ENCODE results near the gene SERBP1. TPM values are rescaled to one million over a fixed set of nuclear protein-coding genes. Genes with fewer than 3 reads are reported as not detected.
"Not testable (repeated sequence)": the region's sequence is repeated elsewhere in the genome, so short reads cannot be mapped to it uniquely, and the experiment has no call there.

SERBP1 gene
- polyA plus RNA-seq, 6 donors from 2014 or later = 93.7 to 147 (median 125) TPM

DNA sequence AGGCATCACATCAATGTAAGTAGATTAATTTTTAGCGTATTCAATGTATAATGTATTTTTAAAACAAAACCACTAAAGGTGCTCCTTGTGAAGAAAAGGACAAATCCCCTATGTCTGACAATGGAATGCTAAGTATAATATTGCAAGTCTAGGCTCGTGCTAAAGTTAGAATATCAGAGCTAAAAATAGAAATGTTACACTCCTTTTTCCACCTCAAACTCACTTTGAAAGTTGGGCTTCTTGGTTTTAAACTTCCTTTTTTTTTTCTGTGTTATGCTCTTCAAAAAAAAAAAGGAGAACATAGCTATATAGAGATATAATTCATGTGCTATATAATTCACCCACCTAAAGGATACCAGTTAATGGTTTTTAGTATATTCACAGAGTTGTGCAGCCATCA is 3.6 kb upstream of the SERBP1 start:
- Mint-ChIP-seq H3K4me1 (peaks cover 19 to 35% (median 32%) of the 10 kb centered on the region in 3 donors), H3K27ac (peak overlapping the region; percentile 15 to 88 (median 51)), H3K9me3 (no peaks in the 10 kb centered on the region), H3K36me3 (peaks cover 2 to 7% of the 10 kb centered on the region in 2 donors), H3K4me3 (peak overlapping the region in 2 of 8 donors; percentile 45 to 70), H3K27me3 (no peaks in the 10 kb centered on the region)
- ATAC-seq (ENCODE audit: low read depth in 2 of 2) (no peak), DNase-seq (peak; percentile 24)

GRCh38 chr1:67432745-67433144 is 2.5 kb upstream of the SERBP1 start:
- H3K27me3 Mint-ChIP-seq = no peaks in the 10 kb centered on the region
- ATAC-seq (ENCODE audit: low read depth in 2 of 2) = no peak
- no peak for DNase-seq
- H3K27ac Mint-ChIP-seq = no peak overlapping the region
- H3K4me3 Mint-ChIP-seq = peak overlapping the region in 2 of 8 donors; percentile 70 to 80
- H3K4me1 Mint-ChIP-seq = peaks cover 19 to 46% (median 37%) of the 10 kb centered on the region in 3 donors
- H3K36me3 Mint-ChIP-seq = peaks cover 3 to 7% of the 10 kb centered on the region in 2 donors
- H3K9me3 Mint-ChIP-seq = no peaks in the 10 kb centered on the region

GRCh38 chr1:67431869-67432578 is 1.8 kb upstream of the SERBP1 start:
- H3K4me1 Mint-ChIP-seq = peaks cover 24 to 54% (median 43%) of the 10 kb centered on the region in 3 donors
- no peaks in the 10 kb centered on the region for H3K27me3 Mint-ChIP-seq
- peaks cover 3 to 7% of the 10 kb centered on the region in 2 donors for H3K36me3 Mint-ChIP-seq
- DNase-seq (no peak), ATAC-seq (ENCODE audit: low read depth in 2 of 2) (no peak)
- H3K4me3 Mint-ChIP-seq = peak overlapping the region; percentile 35 to 99 (median 87)
- no peaks in the 10 kb centered on the region for H3K9me3 Mint-ChIP-seq
- H3K27ac Mint-ChIP-seq = peak overlapping the region; percentile 22 to 88 (median 74)

DNA sequence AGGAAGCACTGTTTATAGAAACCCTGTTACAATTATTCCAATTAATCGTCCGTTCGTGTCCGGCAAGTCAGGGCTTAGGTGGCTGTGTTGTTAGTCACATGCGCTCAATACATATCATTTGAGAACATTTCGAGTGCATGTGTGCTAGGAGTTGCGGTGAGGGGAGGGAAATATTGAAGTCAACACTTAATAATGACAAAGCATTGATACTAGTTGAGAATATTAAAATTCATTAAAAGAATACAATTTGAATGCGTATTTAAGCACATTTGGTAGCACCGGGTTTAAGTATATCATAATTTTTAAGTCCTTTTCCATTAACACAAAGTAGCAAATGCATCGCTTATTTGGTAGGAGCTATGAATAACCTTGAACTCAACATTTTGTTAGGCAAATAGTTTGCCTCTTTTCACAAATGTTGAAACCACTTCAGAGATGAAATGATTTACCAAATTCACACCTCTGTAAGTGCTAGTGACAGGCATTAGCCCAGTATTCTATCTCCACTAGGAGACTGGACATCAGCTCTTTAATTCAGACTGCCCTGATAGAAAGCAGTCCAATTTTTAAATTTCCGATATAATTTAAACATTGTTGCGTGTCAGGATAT is 1.1 kb upstream of the SERBP1 start:
- Mint-ChIP-seq H3K27me3 (no peaks in the 10 kb centered on the region), H3K4me1 (peaks cover 27 to 60% (median 47%) of the 10 kb centered on the region in 3 donors), H3K4me3 (peak overlapping the region; percentile 94 to 99 (median 99)), H3K9me3 (no peaks in the 10 kb centered on the region), H3K27ac (peak overlapping the region; percentile 98 to 100 (median 100)), H3K36me3 (peaks cover 3 to 7% of the 10 kb centered on the region in 2 donors)
- no peak for ATAC-seq (ENCODE audit: low read depth in 2 of 2)
- DNase-seq = no peak

DNA sequence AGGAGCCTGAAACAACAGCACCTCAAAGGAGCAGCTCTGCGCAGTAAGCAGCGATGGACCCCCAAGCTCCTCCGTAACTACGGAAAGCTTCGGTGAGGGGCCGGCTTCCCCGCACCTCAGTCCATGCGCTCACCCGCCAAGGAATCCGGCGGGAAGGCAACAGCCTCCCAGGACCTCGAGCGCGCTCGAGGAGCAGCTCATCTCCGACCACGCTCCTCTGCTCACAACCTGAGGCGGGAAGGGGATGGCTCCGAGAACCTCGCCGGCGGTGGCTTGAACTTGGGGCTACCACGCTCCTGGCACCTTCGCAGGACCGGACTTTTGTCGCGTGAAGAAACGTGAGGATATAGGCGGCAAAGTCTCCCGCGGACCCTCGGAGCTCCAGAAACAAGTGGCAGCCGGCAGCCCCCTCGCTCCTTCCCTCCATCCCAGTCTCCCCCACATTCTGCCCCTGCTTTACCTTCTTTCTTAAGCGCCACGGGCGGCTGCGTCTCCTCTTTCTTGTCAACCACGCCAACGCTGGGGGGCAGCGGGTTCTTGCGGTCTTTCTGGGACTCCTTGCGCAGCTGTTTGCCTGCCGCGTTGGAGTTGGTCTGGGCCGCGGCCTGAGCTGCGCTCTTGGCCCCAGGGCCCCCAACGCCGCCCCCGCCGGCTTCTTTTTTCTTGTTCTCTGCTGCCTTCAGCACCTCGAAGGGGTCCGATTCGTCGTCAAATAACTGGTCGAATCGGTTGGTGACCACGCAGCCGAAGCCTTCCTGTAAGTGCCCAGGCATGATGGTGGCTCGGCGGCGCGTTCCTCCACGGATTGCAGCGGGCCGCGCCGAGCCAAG is 459 bp downstream of the SERBP1 start:
- Mint-ChIP-seq H3K4me3 (peak overlapping the region; percentile 94 to 99 (median 99)), H3K4me1 (peaks cover 32 to 70% (median 60%) of the 10 kb centered on the region in 3 donors), H3K36me3 (peaks cover 7 to 8% of the 10 kb centered on the region in 2 donors), H3K27me3 (no peaks in the 10 kb centered on the region), H3K9me3 (no peaks in the 10 kb centered on the region), H3K27ac (peak overlapping the region; percentile 98 to 100 (median 100))
- ATAC-seq (ENCODE audit: low read depth in 2 of 2) = peak; percentile 8 to 9
- DNase-seq = peak; percentile 15

DNA sequence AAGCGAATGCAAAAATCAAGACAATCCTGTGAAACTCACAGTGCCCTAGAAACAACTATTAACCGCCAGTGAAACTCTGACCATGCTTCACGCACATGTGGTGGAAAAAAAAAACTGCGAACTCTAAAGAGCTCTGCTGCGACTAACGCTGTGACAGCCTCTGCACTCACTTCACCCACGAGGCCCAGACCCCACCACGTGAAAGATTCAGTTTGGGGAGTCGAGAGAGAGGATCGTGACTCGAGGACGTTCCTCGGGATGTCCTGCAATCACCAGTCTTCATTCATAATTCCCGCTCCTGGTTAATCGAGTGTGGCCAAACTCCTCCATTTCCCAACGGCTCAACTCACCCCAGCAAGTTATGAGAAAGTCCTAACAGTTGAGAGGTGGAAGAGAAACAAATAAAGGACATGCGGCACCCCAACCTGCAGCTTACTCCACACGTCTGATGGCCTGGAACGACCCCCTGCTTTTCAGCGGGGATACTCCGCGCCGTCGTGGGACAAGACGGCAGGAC is 1.1 kb downstream of the SERBP1 start:
- ATAC-seq (ENCODE audit: low read depth in 2 of 2) = no peak
- Mint-ChIP-seq H3K9me3 (no peaks in the 10 kb centered on the region), H3K27ac (peak overlapping the region; percentile 92 to 100 (median 100)), H3K27me3 (no peaks in the 10 kb centered on the region), H3K4me1 (peaks cover 29 to 65% (median 56%) of the 10 kb centered on the region in 3 donors), H3K4me3 (peak overlapping the region; percentile 94 to 99 (median 99)), H3K36me3 (peaks cover 7 to 12% of the 10 kb centered on the region in 2 donors)
- peak; percentile 15 for DNase-seq

GRCh38 chr1:67427947-67428346 is 2.3 kb downstream of the SERBP1 start:
- H3K4me3 Mint-ChIP-seq = peak overlapping the region; percentile 94 to 99 (median 99)
- ATAC-seq (ENCODE audit: low read depth in 2 of 2) (no peak), DNase-seq (no peak)
- H3K4me1 Mint-ChIP-seq = peaks cover 24 to 59% (median 46%) of the 10 kb centered on the region in 3 donors
- peaks cover 7 to 13% of the 10 kb centered on the region in 2 donors for H3K36me3 Mint-ChIP-seq
- peak overlapping the region in 3 of 6 donors; percentile 22 to 99 (median 42) for H3K27ac Mint-ChIP-seq
- H3K27me3 Mint-ChIP-seq = no peaks in the 10 kb centered on the region
- H3K9me3 Mint-ChIP-seq = no peaks in the 10 kb centered on the region

DNA sequence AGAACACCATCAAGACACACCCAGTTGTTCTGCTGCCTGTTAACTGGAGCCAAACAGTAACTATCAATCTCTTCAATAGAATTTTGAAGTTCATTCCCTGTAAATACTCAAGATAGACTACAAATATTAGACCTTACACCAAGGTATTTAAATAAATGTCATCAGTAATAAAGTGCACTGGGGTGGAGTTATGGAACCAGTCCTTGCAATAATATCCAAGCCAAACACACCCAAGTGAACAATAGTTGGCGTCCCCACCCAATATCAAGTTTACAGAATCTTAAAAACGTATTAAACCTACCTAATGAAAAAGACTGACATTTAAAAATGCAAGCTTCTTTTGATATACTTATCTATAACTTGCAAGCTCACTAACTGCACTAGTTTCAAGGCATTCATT is 2.7 kb downstream of the SERBP1 start:
- ATAC-seq (ENCODE audit: low read depth in 2 of 2) (no peak), DNase-seq (no peak)
- H3K4me3 Mint-ChIP-seq = peak overlapping the region; percentile 94 to 99 (median 99)
- peak overlapping the region in 5 of 6 donors; percentile 22 to 99 (median 47) for H3K27ac Mint-ChIP-seq
- peaks cover 7 to 13% of the 10 kb centered on the region in 2 donors for H3K36me3 Mint-ChIP-seq
- peaks cover 24 to 64% (median 46%) of the 10 kb centered on the region in 3 donors for H3K4me1 Mint-ChIP-seq
- no peaks in the 10 kb centered on the region for H3K9me3 Mint-ChIP-seq
- no peaks in the 10 kb centered on the region for H3K27me3 Mint-ChIP-seq

DNA sequence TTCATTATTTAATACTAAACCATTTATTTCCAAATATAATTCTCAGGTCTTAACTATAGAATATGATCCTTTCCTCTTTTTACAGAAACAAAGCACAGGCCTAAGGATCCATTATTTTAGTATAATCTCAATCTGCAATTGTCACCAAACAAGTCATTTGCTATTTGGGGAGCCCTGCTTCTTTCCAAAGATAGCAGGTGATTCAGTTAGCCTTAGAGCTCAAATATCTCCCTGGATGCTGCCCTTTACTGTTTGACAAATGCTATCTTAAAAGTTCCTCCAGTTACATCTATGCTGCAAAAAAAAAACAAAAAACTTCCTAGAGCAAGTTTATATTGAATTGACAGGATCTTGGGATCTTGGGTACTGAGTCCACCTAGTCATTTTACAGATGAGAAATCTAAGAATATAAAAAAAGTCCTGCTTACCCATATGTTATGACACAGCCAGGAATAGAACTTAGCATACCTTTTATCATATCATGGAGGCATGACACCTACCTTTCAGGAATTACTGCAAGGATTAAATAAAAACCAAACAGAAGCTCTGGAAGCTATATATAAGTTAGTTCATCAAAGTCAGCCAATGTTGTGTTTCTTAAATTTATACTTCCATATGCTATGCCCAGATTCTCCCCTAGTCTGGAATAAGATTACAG is 9.2 kb downstream of the SERBP1 start:
- ATAC-seq (ENCODE audit: low read depth in 2 of 2) (no peak), DNase-seq (no peak)
- Mint-ChIP-seq H3K9me3 (no peaks in the 10 kb centered on the region), H3K27me3 (no peaks in the 10 kb centered on the region), H3K36me3 (peaks cover 0 to 20% of the 10 kb centered on the region in 2 donors), H3K4me1 (peaks cover 7 to 29% (median 17%) of the 10 kb centered on the region in 3 donors), H3K4me3 (peak overlapping the region in 1 of 8 donors; percentile 24), H3K27ac (peak overlapping the region in 2 of 6 donors; percentile 16 to 24)

GRCh38 chr1:67418839-67419586 is 11.2 kb downstream of the SERBP1 start:
- Mint-ChIP-seq H3K4me1 (peaks cover 4 to 22% (median 13%) of the 10 kb centered on the region in 3 donors), H3K27me3 (no peaks in the 10 kb centered on the region), H3K9me3 (no peaks in the 10 kb centered on the region), H3K27ac (peak overlapping the region in 1 of 6 donors; percentile 59), H3K4me3 (no peak overlapping the region), H3K36me3 (peaks cover 0 to 24% of the 10 kb centered on the region in 2 donors)
- ATAC-seq (ENCODE audit: low read depth in 2 of 2) = no peak
- no peak for DNase-seq

GRCh38 chr1:67417733-67418132 is 12.5 kb downstream of the SERBP1 start:
- Mint-ChIP-seq H3K36me3 (peaks cover 0 to 24% of the 10 kb centered on the region in 2 donors), H3K4me3 (peak overlapping the region in 2 of 8 donors; percentile 18 to 42), H3K4me1 (peaks cover 4 to 16% (median 13%) of the 10 kb centered on the region in 3 donors), H3K27ac (peak overlapping the region in 2 of 6 donors; percentile 6 to 81)
- ATAC-seq (ENCODE audit: low read depth in 2 of 2) = peak; percentile 11 to 18
- not testable (repeated sequence) for H3K27me3 Mint-ChIP-seq, DNase-seq, H3K9me3 Mint-ChIP-seq

GRCh38 chr1:67415041-67415440 is 15.2 kb downstream of the SERBP1 start:
- Mint-ChIP-seq H3K27me3 (no peaks in the 10 kb centered on the region), H3K27ac (peak overlapping the region in 1 of 6 donors; percentile 42), H3K36me3 (peaks cover 0 to 17% of the 10 kb centered on the region in 2 donors), H3K4me3 (no peak overlapping the region), H3K9me3 (no peaks in the 10 kb centered on the region), H3K4me1 (peaks cover 2 to 13% (median 7%) of the 10 kb centered on the region in 3 donors)
- ATAC-seq (ENCODE audit: low read depth in 2 of 2) (no peak), DNase-seq (no peak)

Measured in naive B cell (primary cell).